HepG2 (cell line): ENCODE measurements around the gene NEURL4. TPM values are rescaled to one million over a fixed set of nuclear protein-coding genes. Genes with fewer than 3 reads are reported as not detected.
A peak's percentile ranks its signal among the peaks of the same experiment; 100 is the strongest.

Source experiments
- CEBPB ChIP-seq: IDR thresholded peaks from 2 replicates; pipeline ENCODE4 v1.6.1; 2011; ENCODE audit warnings: low read depth, low read length, improper control_type of control experiment, borderline replicate concordance
- FOXA3 ChIP-seq: IDR thresholded peaks from 2 replicates; pipeline ENCODE4 v1.6.1; 2016; ENCODE audit warnings: missing genetic modification reagents, missing compliant biosample characterization
- HINFP ChIP-seq: sonication (generic); formaldehyde crosslinking; IDR thresholded peaks from 2 replicates; pipeline ENCODE4 v1.4.0; 2020; ENCODE audit warnings: low read depth, mild to moderate bottlenecking, missing genetic modification reagents
- HOXA3 ChIP-seq: sonication (generic); formaldehyde crosslinking; IDR thresholded peaks from 2 replicates; pipeline ENCODE4 v1.5.0; 2020; ENCODE audit warnings: missing genetic modification reagents
- KLF16 ChIP-seq, 2 experiments: sonication (generic) in 1 of 2; formaldehyde crosslinking in 1 of 2; IDR thresholded peaks; 2 replicates each; pipeline versions ENCODE4 v1.6.1 to v1.8.0; 2016 to 2023; ENCODE audit warnings: missing genetic modification reagents in 2 of 2, missing compliant biosample characterization in 1 of 2
- MAFG ChIP-seq: sonication (generic); formaldehyde crosslinking; IDR thresholded peaks from 2 replicates; pipeline ENCODE4 v1.5.1; 2020; ENCODE audit warnings: mild to moderate bottlenecking, missing genetic modification reagents
- NAIF1 ChIP-seq: sonication (generic); formaldehyde crosslinking; IDR thresholded peaks from 2 replicates; pipeline ENCODE4 v1.5.0; 2020; ENCODE audit warnings: mild to moderate bottlenecking, missing genetic modification reagents, borderline replicate concordance
- SOX6 ChIP-seq, 2 experiments: fragments of 450-650 bp in 1 of 2; sonication (generic) in 1 of 2; formaldehyde crosslinking in 1 of 2; IDR thresholded peaks; 2 replicates each; pipeline versions ENCODE4 v1.4.0 to v1.6.1; 2017 to 2020; ENCODE audit warnings: antibody characterized with exemption in 1 of 2, mild to moderate bottlenecking in 1 of 2, missing genetic modification reagents in 1 of 2
- SRSF4 ChIP-seq: fragments of 200-400 bp; formaldehyde crosslinking; IDR thresholded peaks from one replicate; pipeline ENCODE4 v1.6.1; 2018; ENCODE audit warnings: mild to moderate bottlenecking, low read depth, low read length, moderate library complexity; ENCODE audit not compliant: poor library complexity, severe bottlenecking
- SRY ChIP-seq: sonication (generic); formaldehyde crosslinking; IDR thresholded peaks from 2 replicates; pipeline ENCODE4 v1.8.0; 2022; ENCODE audit warnings: mild to moderate bottlenecking, missing genetic modification reagents
- TCF7L2 ChIP-seq: IDR thresholded peaks from 2 replicates; pipeline ENCODE4 v1.6.1; 2011; ENCODE audit warnings: mild to moderate bottlenecking, low read depth, low read length, moderate library complexity
- ZFP1 ChIP-seq: IDR thresholded peaks from 2 replicates; pipeline ENCODE4 v1.6.1; 2016
- ZNF253 ChIP-seq: sonication (generic); formaldehyde crosslinking; IDR thresholded peaks from 2 replicates; pipeline ENCODE4 v1.8.0; 2022; ENCODE audit warnings: mild to moderate bottlenecking, missing genetic modification reagents, borderline replicate concordance
- ZNF44 ChIP-seq: sonication (generic); formaldehyde crosslinking; IDR thresholded peaks from 2 replicates; pipeline ENCODE4 v1.5.1; 2020; ENCODE audit warnings: mild to moderate bottlenecking, missing genetic modification reagents
- ZNF614 ChIP-seq: IDR thresholded peaks from 2 replicates; pipeline ENCODE4 v1.6.1; 2018; ENCODE audit warnings: missing biosample characterization, missing genetic modification reagents, inconsistent platforms, borderline replicate concordance
- ZNF788 ChIP-seq: sonication (generic); formaldehyde crosslinking; IDR thresholded peaks from 2 replicates; pipeline ENCODE4 v1.5.0; 2020; ENCODE audit warnings: mild to moderate bottlenecking, missing genetic modification reagents, borderline replicate concordance
- ZNF841 ChIP-seq: sonication (generic); formaldehyde crosslinking; IDR thresholded peaks from 2 replicates; pipeline ENCODE4 v1.8.1; 2023; ENCODE audit warnings: missing genetic modification reagents, borderline replicate concordance
- ZNF850 ChIP-seq: sonication (generic); formaldehyde crosslinking; conservative IDR thresholded peaks from 2 replicates; pipeline ENCODE4 v1.9.0; 2021; ENCODE audit warnings: mild to moderate bottlenecking, missing genetic modification reagents
- polyA plus RNA-seq, 8 experiments: library from polyadenylated mRNA; depleted of rRNA in 3 of 8; stranded (reverse) in 7 of 8; unstranded in 1 of 8; fragments of >200 nt; fragmentation: Illumina TruSeq in 4 of 8; extraction: Trizol in 4 of 8; gene quantifications; 2 replicates each; pipeline versions ENCODE4 v1.2.1 to v1.2.3, GENCODE V29; 2011 to 2016; ENCODE audit warnings: low read depth in 4 of 8, missing spikeins in 1 of 8, mixed read lengths in 1 of 8; ENCODE audit not compliant: insufficient read depth in 1 of 8
- total RNA-seq, 5 experiments: library from RNA; depleted of rRNA; stranded (reverse); fragments of >200 nt; fragmentation: Illumina TruSeq; extraction: Trizol; gene quantifications; 2 replicates each; pipeline ENCODE4 v1.2.3, GENCODE V29; 2016; ENCODE audit warnings: low read depth in 1 of 5
- TF ChIP-seq, protein P1 (sequence below): sonication (generic); formaldehyde crosslinking; IDR thresholded peaks from 2 replicates; pipeline ENCODE4 v1.5.1; 2020; ENCODE audit warnings: mild to moderate bottlenecking, missing genetic modification reagents, borderline replicate concordance
- TF ChIP-seq, protein P2 (sequence below): sonication (generic); formaldehyde crosslinking; IDR thresholded peaks from 2 replicates; pipeline ENCODE4 v1.9.0; 2022; ENCODE audit warnings: low read depth, missing genetic modification reagents

Gene NEURL4
- total and polyA plus RNA-seq, 2 of the 13 experiments (the other 11 are each of a cell fraction or from before 2014, with no cell fraction given) = 14.8 to 15.7 TPM

- TF ChIP-seq, protein P1, sequence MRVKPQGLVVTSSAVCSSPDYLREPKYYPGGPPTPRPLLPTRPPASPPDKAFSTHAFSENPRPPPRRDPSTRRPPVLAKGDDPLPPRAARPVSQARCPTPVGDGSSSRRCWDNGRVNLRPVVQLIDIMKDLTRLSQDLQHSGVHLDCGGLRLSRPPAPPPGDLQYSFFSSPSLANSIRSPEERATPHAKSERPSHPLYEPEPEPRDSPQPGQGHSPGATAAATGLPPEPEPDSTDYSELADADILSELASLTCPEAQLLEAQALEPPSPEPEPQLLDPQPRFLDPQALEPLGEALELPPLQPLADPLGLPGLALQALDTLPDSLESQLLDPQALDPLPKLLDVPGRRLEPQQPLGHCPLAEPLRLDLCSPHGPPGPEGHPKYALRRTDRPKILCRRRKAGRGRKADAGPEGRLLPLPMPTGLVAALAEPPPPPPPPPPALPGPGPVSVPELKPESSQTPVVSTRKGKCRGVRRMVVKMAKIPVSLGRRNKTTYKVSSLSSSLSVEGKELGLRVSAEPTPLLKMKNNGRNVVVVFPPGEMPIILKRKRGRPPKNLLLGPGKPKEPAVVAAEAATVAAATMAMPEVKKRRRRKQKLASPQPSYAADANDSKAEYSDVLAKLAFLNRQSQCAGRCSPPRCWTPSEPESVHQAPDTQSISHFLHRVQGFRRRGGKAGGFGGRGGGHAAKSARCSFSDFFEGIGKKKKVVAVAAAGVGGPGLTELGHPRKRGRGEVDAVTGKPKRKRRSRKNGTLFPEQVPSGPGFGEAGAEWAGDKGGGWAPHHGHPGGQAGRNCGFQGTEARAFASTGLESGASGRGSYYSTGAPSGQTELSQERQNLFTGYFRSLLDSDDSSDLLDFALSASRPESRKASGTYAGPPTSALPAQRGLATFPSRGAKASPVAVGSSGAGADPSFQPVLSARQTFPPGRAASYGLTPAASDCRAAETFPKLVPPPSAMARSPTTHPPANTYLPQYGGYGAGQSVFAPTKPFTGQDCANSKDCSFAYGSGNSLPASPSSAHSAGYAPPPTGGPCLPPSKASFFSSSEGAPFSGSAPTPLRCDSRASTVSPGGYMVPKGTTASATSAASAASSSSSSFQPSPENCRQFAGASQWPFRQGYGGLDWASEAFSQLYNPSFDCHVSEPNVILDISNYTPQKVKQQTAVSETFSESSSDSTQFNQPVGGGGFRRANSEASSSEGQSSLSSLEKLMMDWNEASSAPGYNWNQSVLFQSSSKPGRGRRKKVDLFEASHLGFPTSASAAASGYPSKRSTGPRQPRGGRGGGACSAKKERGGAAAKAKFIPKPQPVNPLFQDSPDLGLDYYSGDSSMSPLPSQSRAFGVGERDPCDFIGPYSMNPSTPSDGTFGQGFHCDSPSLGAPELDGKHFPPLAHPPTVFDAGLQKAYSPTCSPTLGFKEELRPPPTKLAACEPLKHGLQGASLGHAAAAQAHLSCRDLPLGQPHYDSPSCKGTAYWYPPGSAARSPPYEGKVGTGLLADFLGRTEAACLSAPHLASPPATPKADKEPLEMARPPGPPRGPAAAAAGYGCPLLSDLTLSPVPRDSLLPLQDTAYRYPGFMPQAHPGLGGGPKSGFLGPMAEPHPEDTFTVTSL (CRISPR knock-in tag) = no peak
- TF ChIP-seq SRSF4 (no peak), MAFG (CRISPR knock-in tag) (no peak), CEBPB (no peak), KLF16 (CRISPR knock-in tag; IDR thresholded peaks at IDR 0.05) (peak in 1 of 2 experiments; percentile 60; a peak in 1 of 4 replicates), ZNF788 (peak; percentile 61; the same call in 1 of the 2 replicates), HOXA3 (CRISPR knock-in tag) (peak; percentile 87; the same call in 1 of the 2 replicates), ZNF850 (no peak), FOXA3 (CRISPR knock-in tag) (peak; percentile 40), TCF7L2 (no peak), HINFP (CRISPR knock-in tag) (peak; percentile 71; the same call in 1 of the 2 replicates), SRY (no peak), ZNF841 (no peak), ZFP1 (no peak), ZNF44 (CRISPR knock-in tag) (peak; percentile 44; the same call in 1 of the 2 replicates), ZNF253 (CRISPR knock-in tag) (no peak), NAIF1 (peak; percentile 79), ZNF614 (CRISPR knock-in tag) (peak; percentile 44; the same call in 1 of the 2 replicates), SOX6 (IDR thresholded peaks at IDR 0.05) (no peak), SOX6 (CRISPR knock-in tag; IDR thresholded peaks at IDR 0.05) (peak; percentile 54; the same call in 1 of the 2 replicates)
- TF ChIP-seq, protein P2, sequence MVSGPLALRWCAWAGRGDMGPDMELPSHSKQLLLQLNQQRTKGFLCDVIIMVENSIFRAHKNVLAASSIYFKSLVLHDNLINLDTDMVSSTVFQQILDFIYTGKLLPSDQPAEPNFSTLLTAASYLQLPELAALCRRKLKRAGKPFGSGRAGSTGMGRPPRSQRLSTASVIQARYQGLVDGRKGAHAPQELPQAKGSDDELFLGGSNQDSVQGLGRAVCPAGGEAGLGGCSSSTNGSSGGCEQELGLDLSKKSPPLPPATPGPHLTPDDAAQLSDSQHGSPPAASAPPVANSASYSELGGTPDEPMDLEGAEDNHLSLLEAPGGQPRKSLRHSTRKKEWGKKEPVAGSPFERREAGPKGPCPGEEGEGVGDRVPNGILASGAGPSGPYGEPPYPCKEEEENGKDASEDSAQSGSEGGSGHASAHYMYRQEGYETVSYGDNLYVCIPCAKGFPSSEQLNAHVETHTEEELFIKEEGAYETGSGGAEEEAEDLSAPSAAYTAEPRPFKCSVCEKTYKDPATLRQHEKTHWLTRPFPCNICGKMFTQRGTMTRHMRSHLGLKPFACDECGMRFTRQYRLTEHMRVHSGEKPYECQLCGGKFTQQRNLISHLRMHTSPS (CRISPR knock-in tag) = no peak
Observed at GRCh38 chr17:7306911-7307685, 22.0 kb downstream of the NEURL4 start, which contains the start of gene EIF5A (continued).
